SK-MEL-5 (cell line): ENCODE data around the gene PCCA. TPM values are rescaled to one million over a fixed set of nuclear protein-coding genes. Genes with fewer than 3 reads are reported as not detected.
"Not testable (repeated sequence)": the region's sequence is repeated elsewhere in the genome, so short reads cannot be mapped to it uniquely, and the experiment has no call there.

Source experiments
- DNase-seq: peaks from one replicate; pipeline ENCODE4 v3.0.0-alpha.2; 2016; ENCODE audit warnings: low read depth, low spot score
- in situ Hi-C: cut with HindIII; loops from 2 replicates; pipeline ENCODE4 v1.10.0; 2016; ENCODE audit warnings: low sequenced_read_pairs, high pct_unique_total_duplicates, low pct_unique_long_range_greater_than_20kb
- total RNA-seq: library from RNA; depleted of rRNA; stranded (reverse); fragments of >200 nt; shearing (Covaris generic); gene quantifications from 2 replicates; pipeline ENCODE4 v1.2.3, GENCODE V29; 2014

Gene PCCA
- total RNA-seq, 1 experiment from 2014 or later = 12.4 TPM

GRCh38 chr13:100254002-100254401 lies 165.1 kb downstream of the PCCA start:
- in situ Hi-C loops = no loop called here
- no peak for DNase-seq

- in situ Hi-C loops = no loop called here
- DNase-seq = no peak
These were observed 173.5 kb downstream of the PCCA start for GRCh38 chr13:100262404-100262803.

- in situ Hi-C loops = no loop called here
- DNase-seq = no peak
These were observed 177.1 kb downstream of the PCCA start for GRCh38 chr13:100266026-100266425.

GRCh38 chr13:100269837-100270236 lies 180.9 kb downstream of the PCCA start:
- peak; percentile 9 for DNase-seq
- in situ Hi-C loops = no loop called here

- DNase-seq = no peak
- in situ Hi-C loops = no loop called here
These were observed 184.2 kb downstream of the PCCA start for GRCh38 chr13:100273138-100273537.

- no peak for DNase-seq
These were observed 184.7 kb downstream of the PCCA start for GRCh38 chr13:100273552-100273951.

GRCh38 chr13:100274942-100275506 lies 186.1 kb downstream of the PCCA start:
- in situ Hi-C loops = no loop called here
- DNase-seq = no peak

More at GRCh38 chr13:100273552-100273951, 184.7 kb downstream of the PCCA start:
- in situ Hi-C loops = no loop called here

GRCh38 chr13:100275746-100276145 lies 186.9 kb downstream of the PCCA start:
- DNase-seq = no peak
- in situ Hi-C loops = no loop called here

- no peak for DNase-seq
- in situ Hi-C loops = no loop called here
These were observed 191.8 kb downstream of the PCCA start for GRCh38 chr13:100280681-100281080.

GRCh38 chr13:100282306-100282705 lies 193.4 kb downstream of the PCCA start:
- in situ Hi-C loops = not testable (repeated sequence)

GRCh38 chr13:100290165-100290801 lies 201.4 kb downstream of the PCCA start:
- DNase-seq = no peak
- in situ Hi-C loops = no loop called here

More at GRCh38 chr13:100282306-100282705, 193.4 kb downstream of the PCCA start:
- not testable (repeated sequence) for DNase-seq

GRCh38 chr13:100291624-100292023 lies 202.7 kb downstream of the PCCA start:
- no peak for DNase-seq
- in situ Hi-C loops = no loop called here

- in situ Hi-C loops = no loop called here
- no peak for DNase-seq
These were observed 208.5 kb downstream of the PCCA start for GRCh38 chr13:100297413-100297812.

- in situ Hi-C loops = no loop called here
- DNase-seq = no peak
These were observed 209.3 kb downstream of the PCCA start for GRCh38 chr13:100298116-100298681.

- in situ Hi-C loops = no loop called here
- no peak for DNase-seq
These were observed 209.8 kb downstream of the PCCA start for GRCh38 chr13:100298691-100299090.

- in situ Hi-C loops = no loop called here
- no peak for DNase-seq
These were observed 211.3 kb downstream of the PCCA start for GRCh38 chr13:100300243-100300642.

- DNase-seq = no peak
- in situ Hi-C loops = no loop called here
These were observed 211.8 kb downstream of the PCCA start for GRCh38 chr13:100300708-100301107.

- in situ Hi-C loops = no loop called here
- peak; percentile 52 for DNase-seq
These were observed 212.5 kb downstream of the PCCA start for GRCh38 chr13:100301418-100301817.

GRCh38 chr13:100302391-100302790 lies 213.5 kb downstream of the PCCA start:
- DNase-seq = no peak
- in situ Hi-C loops = no loop called here
